NCI-H2107 treated with DMSO at 0.1 percent for 48 hours (cell line): ENCODE measurements around the gene C2orf76.

Experiments
- DNase-seq: peaks from one replicate; lab custom pipeline; 2025; ENCODE audit not compliant: unreplicated experiment; lab: John Stamatoyannopoulos, UW

Gene C2orf76

DNA sequence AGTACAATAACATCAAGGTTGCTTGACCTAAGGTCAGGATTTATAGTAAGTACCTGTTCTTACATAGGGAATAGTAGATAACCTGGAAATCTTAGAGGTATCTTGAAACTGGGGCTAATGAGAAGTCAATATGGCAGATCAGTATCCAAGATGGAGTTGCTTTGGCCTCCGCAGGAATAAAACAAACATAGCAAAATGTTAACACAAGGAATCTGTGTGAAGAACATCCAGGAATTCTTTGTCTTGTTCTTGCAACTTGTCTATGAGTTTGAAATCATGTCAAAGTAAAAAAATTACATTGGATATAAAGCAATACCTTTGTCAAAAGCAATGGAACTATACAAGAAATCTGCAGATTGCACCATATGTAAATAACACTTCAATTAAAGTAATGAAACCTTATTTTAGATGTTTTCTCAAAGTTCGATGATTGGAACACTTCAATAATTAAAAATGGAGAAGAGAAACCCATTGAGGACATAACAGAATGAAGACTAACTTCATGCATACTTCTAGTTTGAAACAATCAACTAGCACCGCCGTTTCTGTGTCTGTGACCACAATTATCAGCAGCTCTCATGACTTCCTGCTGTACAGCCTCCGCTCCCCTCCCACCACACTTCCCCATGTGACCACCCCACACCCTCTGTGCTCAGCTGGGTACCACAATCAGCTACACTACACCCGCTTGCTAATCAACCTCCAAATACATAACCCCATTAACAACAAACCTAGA, 27.6 kb downstream of the C2orf76 start:
- no peak for DNase-seq

DNA sequence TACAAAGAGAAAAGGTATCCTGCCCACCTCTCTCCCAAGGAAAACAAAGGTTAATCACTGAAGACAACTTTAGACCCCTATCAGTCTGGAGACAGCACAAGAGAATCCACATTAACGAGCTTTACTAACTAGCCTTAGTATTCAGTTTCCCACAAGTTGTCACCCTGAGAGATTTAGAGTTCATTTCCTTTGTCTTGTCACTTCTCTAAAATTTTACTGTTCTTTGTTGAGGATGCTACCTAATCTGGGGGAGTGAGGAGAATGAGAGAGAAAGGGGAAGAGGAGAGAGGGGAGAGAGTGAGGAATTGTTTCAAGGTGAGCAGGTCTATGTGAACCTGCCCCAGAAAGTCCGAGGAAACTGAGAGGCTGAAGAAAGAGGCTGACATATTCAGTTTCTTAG, 28.4 kb downstream of the C2orf76 start:
- no peak for DNase-seq

- DNase-seq: no peak
Measured at GRCh38 chr2:119337749-119338148, 28.9 kb downstream of the C2orf76 start.

DNA sequence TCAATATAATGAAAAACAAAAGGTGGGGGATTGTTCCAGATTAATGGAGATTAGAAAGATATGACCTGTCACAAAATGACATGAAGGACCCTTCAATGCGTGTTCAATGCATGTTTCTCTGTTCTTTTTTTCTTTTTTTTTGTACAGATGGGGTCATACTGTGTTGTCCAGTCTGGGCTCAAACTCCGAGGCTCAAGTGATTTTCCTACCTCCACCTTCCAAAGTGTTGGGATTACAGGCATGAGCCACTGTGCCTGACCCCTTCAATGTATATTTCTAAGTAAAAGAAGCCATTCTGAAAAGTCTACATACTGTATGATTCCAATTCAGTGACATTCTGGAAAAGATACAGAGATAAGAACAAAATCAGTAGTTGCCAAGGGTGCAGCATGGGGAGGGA, 32.8 kb downstream of the C2orf76 start:
- DNase-seq: no peak

- DNase-seq: no peak
Measured at GRCh38 chr2:119333360-119333759, 33.3 kb downstream of the C2orf76 start.

DNA sequence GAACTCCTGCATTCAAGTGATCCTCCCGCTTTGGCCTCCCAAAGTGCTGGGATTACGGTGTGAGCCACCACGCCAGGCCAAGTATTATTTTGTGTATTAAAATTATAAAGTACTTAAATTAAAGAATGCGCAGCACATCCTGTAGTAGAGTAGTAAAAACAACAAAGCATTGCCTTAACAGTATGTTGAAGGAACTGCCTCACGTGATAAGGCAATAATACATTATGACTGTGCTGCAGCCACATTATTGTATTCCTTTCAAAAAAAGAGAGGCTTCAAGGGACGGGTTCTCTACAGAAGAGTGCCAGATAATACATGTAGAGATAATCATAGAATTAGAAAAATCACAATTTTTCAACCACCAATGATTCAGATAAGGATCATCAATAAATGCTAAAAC, 33.7 kb downstream of the C2orf76 start:
- no peak for DNase-seq

GRCh38 chr2:119327431-119327830, 39.2 kb downstream of the C2orf76 start:
- no peak for DNase-seq

DNA sequence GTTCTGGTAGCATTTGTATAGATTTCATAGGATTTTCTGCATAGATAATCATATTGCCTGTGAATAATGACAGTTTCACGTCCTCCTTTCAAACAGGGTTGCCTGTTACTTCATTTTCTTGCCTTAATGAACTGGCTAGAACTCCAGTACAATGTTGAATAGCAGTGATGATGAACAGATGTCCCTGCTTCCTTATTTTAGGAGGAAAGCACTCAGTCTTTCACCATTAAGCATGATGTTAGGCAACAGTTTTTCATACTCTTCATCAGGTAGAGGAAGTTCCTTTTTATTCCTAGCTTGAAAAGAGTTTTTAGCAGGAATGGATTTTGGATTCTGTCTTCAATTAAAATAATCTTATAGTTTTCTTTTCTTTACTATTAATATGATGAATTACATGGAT, 39.7 kb downstream of the C2orf76 start:
- DNase-seq: no peak

DNA sequence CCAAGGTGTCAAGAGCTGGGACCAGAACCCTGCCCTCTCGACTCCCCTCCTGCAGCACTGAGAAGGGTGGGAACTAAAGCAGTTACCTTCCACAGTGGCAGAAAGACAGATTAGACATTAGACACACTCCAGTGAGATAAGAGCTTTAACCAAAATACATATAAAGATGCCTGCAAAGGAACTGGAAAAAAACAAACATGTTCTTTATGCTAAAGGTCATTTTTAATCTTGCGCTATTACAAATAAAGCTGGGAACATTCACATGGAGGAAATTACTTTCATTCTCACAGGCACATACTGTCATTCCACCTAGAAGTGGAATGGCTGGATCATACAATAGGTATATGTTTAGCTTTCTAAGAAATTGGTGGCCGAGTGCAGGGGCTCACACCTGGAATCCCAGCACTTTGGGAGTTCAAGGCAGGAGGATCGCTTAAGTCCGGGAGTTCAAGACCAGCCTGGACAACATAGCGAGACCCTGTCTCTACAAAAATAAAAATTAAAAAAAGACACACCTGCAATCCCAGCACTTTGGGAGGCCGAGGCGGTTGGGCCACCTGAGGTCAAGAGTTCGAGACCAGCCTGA, 41.9 kb downstream of the C2orf76 start:
- no peak for DNase-seq

DNA sequence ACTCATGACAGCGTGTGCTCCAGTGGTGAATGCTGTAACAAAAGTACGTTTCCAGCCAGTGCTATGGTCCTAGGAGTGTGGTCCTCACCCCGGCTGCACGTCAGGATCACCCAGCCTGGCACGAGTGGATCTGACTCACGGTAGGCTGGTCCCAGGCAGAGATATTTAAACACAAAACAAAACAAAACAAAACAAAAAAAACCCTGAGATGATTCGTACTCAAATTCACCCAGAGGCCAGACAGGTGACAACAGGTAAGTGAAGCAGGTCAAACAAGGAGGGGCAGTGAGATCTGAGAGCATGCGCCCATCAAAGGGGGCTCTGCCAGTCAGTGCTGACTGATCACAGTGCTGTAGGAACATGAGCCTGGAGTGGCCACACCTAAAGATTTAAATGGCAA, 43.2 kb downstream of the C2orf76 start:
- DNase-seq: no peak

- peak; percentile 2 for DNase-seq
Measured at GRCh38 chr2:119319593-119319992, 47.0 kb downstream of the C2orf76 start.

DNA sequence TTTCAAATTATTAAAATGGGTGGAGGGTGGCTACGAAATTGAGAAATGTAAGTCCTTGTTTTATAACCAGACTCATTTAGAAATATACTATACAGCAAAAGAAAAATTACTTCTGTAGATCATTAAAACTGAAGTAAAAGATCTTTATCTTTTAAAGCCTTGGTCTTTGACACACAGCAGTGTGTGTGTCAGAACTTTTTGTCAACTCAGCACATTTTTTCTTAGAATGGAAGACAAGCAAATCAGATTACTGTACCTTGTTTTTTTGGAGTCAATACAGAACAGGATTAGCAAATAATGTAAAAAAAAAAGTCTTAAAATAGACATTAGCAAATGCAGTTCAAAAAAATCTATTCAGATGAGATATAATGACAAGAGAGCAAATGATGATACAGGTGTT, 49.1 kb downstream of the C2orf76 start:
- no peak for DNase-seq

DNA sequence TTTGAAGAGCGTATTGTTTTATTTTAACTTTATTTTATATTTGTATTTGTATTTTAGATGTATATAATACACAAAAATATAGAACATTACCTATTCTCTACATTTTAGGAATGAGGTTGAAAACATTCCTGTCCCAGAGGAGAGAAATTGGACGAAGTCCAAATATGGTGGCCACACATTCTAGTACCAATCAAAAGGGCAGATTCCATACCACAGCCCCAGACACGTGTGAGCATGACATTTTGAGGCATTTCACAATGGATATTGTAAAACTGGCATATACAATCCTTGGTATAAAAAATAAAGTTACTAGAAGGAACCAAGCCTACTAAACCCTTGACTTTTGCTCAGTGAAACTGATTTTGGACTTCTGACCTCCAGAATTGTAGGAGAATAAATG, 50.6 kb downstream of the C2orf76 start:
- DNase-seq: no peak

DNA sequence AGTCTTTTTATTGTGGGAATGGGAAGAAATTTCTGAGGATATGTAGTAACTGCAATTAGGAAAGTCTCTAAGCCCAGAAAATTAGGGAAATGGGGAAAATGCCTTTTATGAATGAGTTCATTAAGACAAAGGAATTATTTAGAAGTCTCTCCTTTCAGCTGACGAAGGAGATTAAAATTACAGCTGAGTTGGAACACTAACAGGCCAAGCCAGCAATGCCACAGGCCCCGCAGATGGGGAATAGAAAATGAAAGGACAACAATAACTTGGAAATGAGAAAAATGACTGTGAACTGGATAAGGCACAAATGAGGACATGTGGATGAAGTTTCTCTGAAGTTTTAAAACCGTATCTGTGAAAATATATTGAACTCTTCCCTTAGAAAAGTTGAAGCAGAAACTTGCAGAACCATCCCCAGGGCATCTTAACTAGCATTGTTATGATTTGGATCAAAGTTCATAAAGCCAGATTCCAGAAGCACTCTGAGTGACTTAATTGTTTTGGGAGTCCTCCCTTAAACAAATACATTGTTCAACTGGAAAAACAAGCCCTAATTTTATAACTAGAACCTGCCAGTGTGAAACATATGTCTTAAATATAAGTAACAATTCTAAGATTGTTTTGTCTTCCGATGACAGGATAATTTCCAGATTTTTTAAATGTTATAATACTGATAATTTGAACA, 51.3 kb downstream of the C2orf76 start:
- no peak for DNase-seq

DNA sequence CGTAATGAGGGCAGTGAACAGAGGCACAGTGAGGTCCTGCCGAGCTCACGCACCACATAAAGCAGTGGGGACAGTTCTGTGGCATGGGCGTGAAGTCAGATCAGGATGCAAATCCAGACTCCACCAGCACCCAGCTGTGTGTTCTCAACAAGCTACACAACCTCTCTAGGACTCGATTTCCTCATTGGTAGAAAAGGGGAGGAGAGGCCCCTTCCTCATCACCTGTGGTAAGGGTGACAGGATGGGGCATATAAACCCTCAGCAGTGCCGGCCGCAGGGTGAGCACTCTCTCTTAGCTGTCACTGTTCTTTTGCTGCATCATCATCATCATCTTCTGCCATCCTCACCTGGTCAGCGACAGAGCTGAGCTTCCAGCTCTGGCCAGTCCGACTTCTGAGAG, 54.8 kb downstream of the C2orf76 start:
- DNase-seq: no peak

GRCh38 chr2:119311371-119311770, 55.3 kb downstream of the C2orf76 start:
- no peak for DNase-seq

- no peak for DNase-seq
Measured at GRCh38 chr2:119308793-119309330, 57.8 kb downstream of the C2orf76 start.

DNA sequence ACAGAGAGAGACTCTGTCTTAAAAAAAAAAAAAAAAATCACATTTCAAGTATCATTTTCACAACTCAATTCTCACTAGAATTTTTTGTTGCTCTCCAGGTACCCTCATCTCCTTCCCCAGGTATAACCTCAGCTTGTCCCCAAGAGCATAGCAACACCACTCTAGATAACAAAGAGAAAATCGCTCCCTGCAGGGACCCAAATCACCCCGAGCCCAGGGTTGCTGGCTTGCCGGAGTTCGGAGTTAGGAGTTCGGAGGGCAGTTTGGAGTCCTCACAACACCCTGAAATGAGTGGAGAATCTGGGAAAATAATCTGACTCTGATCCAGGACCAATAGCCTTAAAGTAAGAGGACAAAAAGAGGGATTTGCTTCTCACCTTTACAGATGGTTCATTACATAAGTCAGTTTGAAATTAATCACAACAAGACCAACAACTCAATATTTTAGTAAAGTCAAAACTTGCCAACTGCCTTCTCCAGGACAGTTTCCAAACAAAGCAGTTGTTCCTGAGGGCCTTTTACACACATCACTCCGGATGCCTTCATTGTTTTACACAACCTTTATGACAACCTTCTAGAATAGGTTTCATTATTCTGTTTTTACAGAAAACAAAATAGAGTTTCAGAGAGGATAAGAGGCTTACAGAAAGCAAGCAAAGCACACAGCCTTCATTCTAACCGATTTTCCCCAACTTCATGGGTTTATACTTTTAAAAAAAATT, 59.1 kb downstream of the C2orf76 start:
- no peak for DNase-seq

DNA sequence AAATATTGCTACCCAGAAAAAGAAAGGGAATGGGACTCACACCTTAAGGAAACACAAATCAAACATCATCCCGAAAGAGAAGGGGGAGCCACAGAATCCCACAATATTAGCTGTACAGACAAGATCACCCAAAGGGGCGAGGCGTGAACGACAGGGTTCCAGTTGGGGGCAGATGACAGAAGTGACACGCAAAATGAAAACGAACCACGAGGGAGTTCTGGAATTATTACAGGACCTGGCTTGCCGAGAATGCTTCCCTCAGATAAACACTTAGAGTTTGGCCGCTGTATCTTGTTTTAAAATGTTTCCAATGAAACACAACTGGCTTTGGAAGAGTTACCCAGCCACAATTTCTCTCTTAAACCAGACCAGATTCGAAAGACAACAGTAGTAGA, 60.4 kb downstream of the C2orf76 start:
- DNase-seq: no peak

- no peak for DNase-seq
Measured at GRCh38 chr2:119305497-119306195, 61.0 kb downstream of the C2orf76 start.

DNA sequence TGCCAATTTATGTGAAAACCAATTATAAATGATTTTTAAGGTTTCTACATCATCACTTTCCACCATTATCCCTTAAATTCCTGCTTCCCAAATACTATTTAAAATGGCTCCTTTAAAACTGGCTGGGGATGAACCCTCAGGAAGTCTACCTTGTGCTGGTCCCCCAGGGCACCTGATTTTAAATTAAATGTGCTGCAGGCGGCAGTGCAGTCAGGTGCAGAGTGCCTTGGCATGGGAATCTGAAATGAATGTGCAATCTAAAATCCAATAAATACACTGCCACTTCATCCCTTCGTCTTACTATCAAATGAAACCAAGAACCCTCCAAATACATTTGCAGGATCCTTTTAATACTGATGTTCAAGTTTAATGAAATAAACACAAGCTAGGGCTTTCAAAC, 61.8 kb downstream of the C2orf76 start:
- no peak for DNase-seq
